ENCODE data around the gene CHN2. TPM values are rescaled to one million over a fixed set of nuclear protein-coding genes. Genes with fewer than 3 reads are reported as not detected.

The CHN2 gene
- total RNA-seq, 1 donor from 2014 or later: 5.7 TPM

- Histone ChIP-seq H3K36me3 (ENCODE audit: control insufficient read depth, insufficient read depth, low read length) (no peaks in the 10 kb centered on the region), H3K27me3 (ENCODE audit: control insufficient read depth, insufficient read depth, low read length) (no peaks in the 10 kb centered on the region), H3K4me3 (ENCODE audit: low read depth, low read length) (no peak overlapping the region)
- TF ChIP-seq CTCF (IDR thresholded peaks at IDR 0.05; ENCODE audit: insufficient read depth, low read length, poor library complexity, severe bottlenecking): no peak
- peak; percentile 14 for DNase-seq (ENCODE audit: low read depth)
Observed at GRCh38 chr7:29413626-29414136, 219.1 kb downstream of the CHN2 start.

GRCh38 chr7:29414216-29414615, 219.6 kb downstream of the CHN2 start:
- H3K27me3 ChIP-seq (ENCODE audit: control insufficient read depth, insufficient read depth, low read length): no peaks in the 10 kb centered on the region
- no peak overlapping the region for H3K4me3 ChIP-seq (ENCODE audit: low read depth, low read length)
- H3K36me3 ChIP-seq (ENCODE audit: control insufficient read depth, insufficient read depth, low read length): no peaks in the 10 kb centered on the region
- no peak for DNase-seq (ENCODE audit: low read depth)
- TF ChIP-seq CTCF (IDR thresholded peaks at IDR 0.05; ENCODE audit: insufficient read depth, low read length, poor library complexity, severe bottlenecking): no peak

- no peaks in the 10 kb centered on the region for H3K27me3 ChIP-seq (ENCODE audit: control insufficient read depth, insufficient read depth, low read length)
- DNase-seq (ENCODE audit: low read depth): no peak
- no peak for TF ChIP-seq CTCF (IDR thresholded peaks at IDR 0.05; ENCODE audit: insufficient read depth, low read length, poor library complexity, severe bottlenecking)
- H3K36me3 ChIP-seq (ENCODE audit: control insufficient read depth, insufficient read depth, low read length): no peaks in the 10 kb centered on the region
- no peak overlapping the region for H3K4me3 ChIP-seq (ENCODE audit: low read depth, low read length)
Observed at GRCh38 chr7:29415215-29415614, 220.6 kb downstream of the CHN2 start.

- no peak for TF ChIP-seq CTCF (IDR thresholded peaks at IDR 0.05; ENCODE audit: insufficient read depth, low read length, poor library complexity, severe bottlenecking)
- DNase-seq (ENCODE audit: low read depth): no peak
Observed at GRCh38 chr7:29416276-29416937, 221.8 kb downstream of the CHN2 start.

GRCh38 chr7:29416938-29417305, 222.3 kb downstream of the CHN2 start:
- no peak for DNase-seq (ENCODE audit: low read depth)
- no peak for TF ChIP-seq CTCF (IDR thresholded peaks at IDR 0.05; ENCODE audit: insufficient read depth, low read length, poor library complexity, severe bottlenecking)
- H3K36me3 ChIP-seq (ENCODE audit: control insufficient read depth, insufficient read depth, low read length): no peaks in the 10 kb centered on the region
- H3K27me3 ChIP-seq (ENCODE audit: control insufficient read depth, insufficient read depth, low read length): no peaks in the 10 kb centered on the region
- H3K4me3 ChIP-seq (ENCODE audit: low read depth, low read length): no peak overlapping the region

More at GRCh38 chr7:29416276-29416937, 221.8 kb downstream of the CHN2 start:
- Histone ChIP-seq H3K36me3 (ENCODE audit: control insufficient read depth, insufficient read depth, low read length) (no peaks in the 10 kb centered on the region), H3K4me3 (ENCODE audit: low read depth, low read length) (no peak overlapping the region), H3K27me3 (ENCODE audit: control insufficient read depth, insufficient read depth, low read length) (no peaks in the 10 kb centered on the region)

- H3K36me3 ChIP-seq (ENCODE audit: control insufficient read depth, insufficient read depth, low read length): no peaks in the 10 kb centered on the region
- H3K4me3 ChIP-seq (ENCODE audit: low read depth, low read length): no peak overlapping the region
- TF ChIP-seq CTCF (IDR thresholded peaks at IDR 0.05; ENCODE audit: insufficient read depth, low read length, poor library complexity, severe bottlenecking): no peak
- DNase-seq (ENCODE audit: low read depth): no peak
- no peaks in the 10 kb centered on the region for H3K27me3 ChIP-seq (ENCODE audit: control insufficient read depth, insufficient read depth, low read length)
Observed at GRCh38 chr7:29418056-29418455, 223.5 kb downstream of the CHN2 start.

Measured in kidney epithelial cell (primary cell).